Neutrophil (primary cell): ENCODE results near the gene CTAGE9.

Experiments used
- H3K27ac ChIP-seq: fragments of 200-600 bp; sonication (generic); 2 replicates; pipeline ENCODE4 v1.5.1; 2016; ENCODE audit warnings: mild to moderate bottlenecking, moderate library complexity
- H3K27me3 ChIP-seq: fragments of 200-600 bp; sonication (generic); 2 replicates; pipeline ENCODE4 v1.6.0; 2016; ENCODE audit warnings: mild to moderate bottlenecking
- H3K36me3 ChIP-seq: fragments of 200-600 bp; sonication (generic); 2 replicates; pipeline ENCODE4 v1.5.1; 2017
- H3K4me1 ChIP-seq, 2 experiments: fragments of 200-600 bp in 1 of 2; sonication (generic) in 1 of 2; 1 replicate in 1 of 2; 2 replicates in 1 of 2; pipeline versions ENCODE4 v1.5.1 to v1.6.1; 2013 to 2016; ENCODE audit warnings: low read depth in 1 of 2, low read length in 1 of 2, mild to moderate bottlenecking in 1 of 2, moderate library complexity in 1 of 2; ENCODE audit not compliant: control insufficient read depth in 1 of 2, insufficient read depth in 1 of 2
- H3K4me3 ChIP-seq, 2 experiments: fragments of 200-600 bp in 1 of 2; sonication (generic) in 1 of 2; 1 replicate in 1 of 2; 2 replicates in 1 of 2; pipeline ENCODE4 v1.5.1; 2013 to 2016; ENCODE audit warnings: low read depth in 1 of 2, low read length in 1 of 2, mild to moderate bottlenecking in 1 of 2, moderate library complexity in 1 of 2
- H3K9me3 ChIP-seq: fragments of 200-600 bp; sonication (generic); 2 replicates; pipeline ENCODE4 v1.5.1; 2016
- TF ChIP-seq, protein P1 (sequence below): fragments of 200-600 bp; sonication (generic); IDR thresholded peaks from 2 replicates; pipeline ENCODE4 v1.5.1; 2016; ENCODE audit warnings: antibody characterized with exemption

Gene CTAGE9

DNA sequence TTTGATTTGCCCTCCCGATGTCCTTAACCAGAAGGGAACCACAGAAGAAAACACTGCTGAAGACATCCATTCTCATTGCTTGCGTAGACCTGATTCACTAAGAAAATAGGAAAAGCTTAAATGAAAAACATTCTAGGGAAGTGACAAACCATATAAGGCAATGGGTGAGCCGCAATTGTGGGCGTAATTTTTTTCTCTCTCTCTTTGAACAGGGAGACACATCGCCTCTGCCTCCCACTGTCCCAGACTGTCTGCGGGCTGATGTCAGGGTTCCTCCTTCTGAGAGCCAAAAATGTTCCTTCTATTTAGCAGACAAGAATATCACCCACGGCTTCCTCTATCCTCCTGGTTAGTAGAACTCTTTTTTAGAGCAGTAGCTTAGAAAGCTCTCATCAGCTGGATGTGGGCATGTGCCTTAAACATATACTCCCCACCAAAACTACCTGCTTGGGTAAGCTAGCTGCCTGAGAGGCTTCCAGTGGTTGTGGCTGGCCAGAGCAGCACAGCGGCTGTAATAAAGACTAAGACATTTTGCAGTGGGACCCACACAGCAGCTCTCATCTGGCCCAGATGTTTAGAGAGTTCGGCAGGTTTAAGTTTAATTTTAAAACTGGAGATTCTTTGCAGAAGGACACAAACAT is 22.7 kb upstream of the CTAGE9 start:
- H3K4me1 ChIP-seq, result no peaks in the 10 kb centered on the region
- H3K36me3 ChIP-seq, result no peaks in the 10 kb centered on the region
- no peaks in the 10 kb centered on the region for H3K27me3 ChIP-seq
- TF ChIP-seq, protein P1, sequence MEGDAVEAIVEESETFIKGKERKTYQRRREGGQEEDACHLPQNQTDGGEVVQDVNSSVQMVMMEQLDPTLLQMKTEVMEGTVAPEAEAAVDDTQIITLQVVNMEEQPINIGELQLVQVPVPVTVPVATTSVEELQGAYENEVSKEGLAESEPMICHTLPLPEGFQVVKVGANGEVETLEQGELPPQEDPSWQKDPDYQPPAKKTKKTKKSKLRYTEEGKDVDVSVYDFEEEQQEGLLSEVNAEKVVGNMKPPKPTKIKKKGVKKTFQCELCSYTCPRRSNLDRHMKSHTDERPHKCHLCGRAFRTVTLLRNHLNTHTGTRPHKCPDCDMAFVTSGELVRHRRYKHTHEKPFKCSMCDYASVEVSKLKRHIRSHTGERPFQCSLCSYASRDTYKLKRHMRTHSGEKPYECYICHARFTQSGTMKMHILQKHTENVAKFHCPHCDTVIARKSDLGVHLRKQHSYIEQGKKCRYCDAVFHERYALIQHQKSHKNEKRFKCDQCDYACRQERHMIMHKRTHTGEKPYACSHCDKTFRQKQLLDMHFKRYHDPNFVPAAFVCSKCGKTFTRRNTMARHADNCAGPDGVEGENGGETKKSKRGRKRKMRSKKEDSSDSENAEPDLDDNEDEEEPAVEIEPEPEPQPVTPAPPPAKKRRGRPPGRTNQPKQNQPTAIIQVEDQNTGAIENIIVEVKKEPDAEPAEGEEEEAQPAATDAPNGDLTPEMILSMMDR, result no peak
- H3K27ac ChIP-seq, result no peak overlapping the region
- no peaks in the 10 kb centered on the region for H3K9me3 ChIP-seq
- H3K4me3 ChIP-seq, result no peak overlapping the region

DNA sequence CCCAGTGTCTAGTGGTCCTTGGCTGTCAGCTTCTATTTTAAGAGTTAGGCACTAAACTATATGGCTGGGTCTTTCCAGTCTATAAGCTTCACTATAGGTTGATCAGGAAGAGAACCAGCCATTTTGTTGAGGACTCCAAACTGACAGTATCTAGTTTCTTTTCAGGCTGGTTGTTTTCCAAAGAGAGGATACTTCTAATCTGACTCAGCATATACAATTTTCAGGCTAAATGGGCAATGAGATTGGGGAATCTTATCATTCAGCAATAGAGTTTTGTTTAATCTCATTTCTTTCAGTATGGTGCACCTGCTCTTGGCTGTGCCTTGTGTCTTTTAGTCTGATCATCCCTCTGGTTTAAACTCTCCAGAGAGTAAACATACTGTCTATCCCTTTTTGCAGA is 20.4 kb upstream of the CTAGE9 start:
- TF ChIP-seq, protein P1, result no peak

DNA sequence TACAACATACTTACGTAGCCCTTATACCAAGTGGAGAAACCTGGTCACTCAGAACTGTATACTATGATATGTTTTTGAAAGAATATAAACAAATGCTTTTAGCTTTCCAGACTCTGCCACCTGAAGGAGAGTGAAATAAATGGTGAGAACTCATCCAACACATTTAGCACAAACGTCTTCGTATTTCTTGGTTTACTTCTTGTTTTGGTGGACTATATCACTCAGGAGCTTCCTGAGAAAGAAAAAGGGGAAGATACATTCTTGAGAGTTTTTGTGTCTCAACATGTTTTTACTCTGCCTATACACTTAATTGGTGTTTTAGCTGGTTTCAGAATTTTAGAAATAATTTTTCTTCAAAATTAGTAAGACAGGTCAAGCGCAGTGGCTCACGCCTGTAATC is 19.4 kb upstream of the CTAGE9 start:
- Histone ChIP-seq H3K9me3 (no peaks in the 10 kb centered on the region), H3K4me1 (no peaks in the 10 kb centered on the region), H3K27ac (no peak overlapping the region), H3K27me3 (no peaks in the 10 kb centered on the region), H3K36me3 (no peaks in the 10 kb centered on the region), H3K4me3 (no peak overlapping the region)
- TF ChIP-seq, protein P1, result no peak

More for the DNA sequence above, 20.4 kb upstream of the CTAGE9 start:
- no peaks in the 10 kb centered on the region for H3K4me1 ChIP-seq
- no peaks in the 10 kb centered on the region for H3K27me3 ChIP-seq
- no peaks in the 10 kb centered on the region for H3K36me3 ChIP-seq
- H3K9me3 ChIP-seq, result no peaks in the 10 kb centered on the region
- H3K27ac ChIP-seq, result no peak overlapping the region
- H3K4me3 ChIP-seq, result no peak overlapping the region

DNA sequence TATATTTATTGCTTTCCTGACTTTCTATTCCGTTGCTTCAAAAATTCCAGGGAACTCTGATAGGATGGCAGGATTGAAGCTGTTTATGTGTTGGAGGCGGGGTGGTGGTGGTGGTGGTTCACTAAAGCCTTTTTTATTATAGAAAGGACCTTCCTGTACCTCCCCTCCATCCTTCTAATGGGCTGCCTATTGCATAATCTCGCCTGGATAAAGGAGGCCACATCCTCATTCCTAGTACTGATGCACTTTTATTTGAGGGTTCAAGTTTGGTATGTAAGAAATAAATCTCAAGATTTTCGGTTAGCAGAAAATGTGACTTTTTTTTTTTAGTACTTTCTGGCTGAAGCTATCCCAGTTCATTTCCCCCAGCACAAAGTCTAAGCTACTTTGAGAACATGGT is 18.7 kb upstream of the CTAGE9 start:
- Histone ChIP-seq H3K27me3 (no peaks in the 10 kb centered on the region), H3K4me1 (no peaks in the 10 kb centered on the region), H3K36me3 (no peaks in the 10 kb centered on the region), H3K9me3 (no peaks in the 10 kb centered on the region), H3K27ac (no peak overlapping the region), H3K4me3 (no peak overlapping the region)
- TF ChIP-seq, protein P1, result no peak

DNA sequence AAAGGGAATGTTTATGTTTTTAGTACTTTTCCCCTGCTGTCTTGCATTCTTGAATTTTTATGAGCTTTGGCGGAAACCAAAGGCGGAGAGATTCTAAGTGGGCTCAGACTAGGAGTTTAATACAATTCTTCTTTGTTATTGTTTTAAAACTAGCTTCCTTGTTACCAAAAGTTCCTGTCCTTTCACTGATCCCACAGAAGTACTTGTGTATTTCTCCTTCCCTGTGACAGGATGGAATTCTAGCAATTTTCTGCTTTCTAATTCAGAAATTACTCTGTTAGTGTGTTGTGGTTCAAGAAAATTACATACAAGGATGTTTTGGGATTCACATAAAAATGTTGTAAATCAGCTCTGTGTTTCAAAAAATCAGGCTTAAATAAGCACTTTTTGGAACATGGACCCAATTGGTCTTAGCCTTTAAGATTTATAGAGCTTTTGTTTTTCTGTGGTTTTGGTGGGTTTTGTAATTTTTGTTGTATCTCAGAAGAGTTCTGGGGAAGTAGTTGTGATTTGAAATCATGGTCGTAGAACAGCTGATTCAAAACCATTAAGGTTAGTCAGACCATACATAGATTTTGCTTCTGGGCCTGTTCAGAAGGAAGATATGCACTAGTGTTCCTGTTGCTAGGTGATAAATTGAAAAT is 17.6 kb upstream of the CTAGE9 start:
- TF ChIP-seq, protein P1, result no peak
- Histone ChIP-seq H3K4me3 (no peak overlapping the region), H3K27me3 (no peaks in the 10 kb centered on the region)

More for the DNA sequence above, 17.6 kb upstream of the CTAGE9 start:
- H3K4me1 ChIP-seq, result no peaks in the 10 kb centered on the region
- no peaks in the 10 kb centered on the region for H3K9me3 ChIP-seq
- H3K36me3 ChIP-seq, result no peaks in the 10 kb centered on the region
- no peak overlapping the region for H3K27ac ChIP-seq
